HEK293T (cell line): ENCODE measurements around the gene SLC15A1.

Experiments
- CTCF ChIA-PET: fragments of 350-600 bp; formaldehyde crosslinking; extraction: SDS; loops from one replicate; lab custom pipeline; 2021; ENCODE audit warnings: antibody characterized with exemption, inconsistent platforms; lab: Yijun Ruan, JAX
- POLR2A ChIA-PET: fragments of 350-600 bp; formaldehyde crosslinking; extraction: SDS; loops from one replicate; lab custom pipeline; 2020; ENCODE audit warnings: antibody characterized with exemption, inconsistent platforms; lab: Yijun Ruan, JAX
- DNase-seq: peaks from one replicate; pipeline ENCODE4 v3.0.0; 2012; ENCODE audit warnings: mixed read lengths; ENCODE audit errors: extremely low spot score
- ARNT ChIP-seq: fragments of 450-650 bp; IDR thresholded peaks from 2 replicates; pipeline ENCODE4 v1.6.1; 2017; ENCODE audit warnings: mild to moderate bottlenecking
- BHLHE40 ChIP-seq: fragments of 450-650 bp; IDR thresholded peaks from 2 replicates; pipeline ENCODE4 v1.6.1; 2016; ENCODE audit warnings: mild to moderate bottlenecking, moderate library complexity, borderline replicate concordance
- CTBP1 ChIP-seq: fragments of 450-650 bp; IDR thresholded peaks from 2 replicates; pipeline ENCODE4 v1.6.1; 2016; ENCODE audit warnings: borderline replicate concordance
- ELF4 ChIP-seq: fragments of 450-650 bp; IDR thresholded peaks from 2 replicates; pipeline ENCODE4 v1.6.1; 2017; ENCODE audit warnings: antibody characterized with exemption
- FOXA1 ChIP-seq: fragments of 450-650 bp; IDR thresholded peaks from 2 replicates; pipeline ENCODE4 v1.6.1; 2016; ENCODE audit warnings: mild to moderate bottlenecking
- FOXK2 ChIP-seq: fragments of 450-650 bp; IDR thresholded peaks from 2 replicates; pipeline ENCODE4 v1.6.1; 2016; ENCODE audit warnings: mild to moderate bottlenecking
- FOXM1 ChIP-seq: fragments of 450-650 bp; IDR thresholded peaks from 2 replicates; pipeline ENCODE4 v1.6.1; 2017; ENCODE audit warnings: mild to moderate bottlenecking, borderline replicate concordance
- HDGF ChIP-seq: fragments of 450-650 bp; IDR thresholded peaks from 2 replicates; pipeline ENCODE4 v1.6.1; 2017; ENCODE audit warnings: antibody characterized with exemption, borderline replicate concordance
- L3MBTL2 ChIP-seq: fragments of 450-650 bp; conservative IDR thresholded peaks from 2 replicates; pipeline ENCODE4 v1.6.1; 2016; ENCODE audit warnings: mild to moderate bottlenecking
- LEF1 ChIP-seq: fragments of 450-650 bp; IDR thresholded peaks from 2 replicates; pipeline ENCODE4 v1.6.1; 2017; ENCODE audit warnings: mild to moderate bottlenecking, borderline replicate concordance
- NFRKB ChIP-seq: fragments of 450-650 bp; IDR thresholded peaks from 2 replicates; pipeline ENCODE4 v1.6.1; 2016; ENCODE audit warnings: mild to moderate bottlenecking, moderate library complexity
- PKNOX1 ChIP-seq: fragments of 450-650 bp; IDR thresholded peaks from 2 replicates; pipeline ENCODE4 v1.6.1; 2016
- SP1 ChIP-seq: fragments of 450-650 bp; IDR thresholded peaks from 2 replicates; pipeline ENCODE4 v1.6.1; 2017
- SUZ12 ChIP-seq: fragments of 450-650 bp; IDR thresholded peaks from 2 replicates; pipeline ENCODE4 v1.6.1; 2016; ENCODE audit warnings: mild to moderate bottlenecking
- TARDBP ChIP-seq: fragments of 450-650 bp; IDR thresholded peaks from 2 replicates; pipeline ENCODE4 v1.6.1; 2016
- ZNF384 ChIP-seq: fragments of 450-650 bp; IDR thresholded peaks from 2 replicates; pipeline ENCODE4 v1.6.1; 2016

The SLC15A1 gene

GRCh38 chr13:98741741-98742435, 10.6 kb downstream of the SLC15A1 start:
- CTCF ChIA-PET, result no interaction called here
- DNase-seq, result no peak
- TF ChIP-seq ZNF384, result no peak
- no peak for TF ChIP-seq ARNT
- TF ChIP-seq HDGF, result no peak
- no peak for TF ChIP-seq L3MBTL2
- TF ChIP-seq LEF1, result no peak
- TF ChIP-seq CTBP1, result no peak
- TF ChIP-seq NFRKB, result no peak
- no peak for TF ChIP-seq TARDBP
- no peak for TF ChIP-seq PKNOX1
- no peak for TF ChIP-seq SP1
- no peak for TF ChIP-seq FOXM1
- TF ChIP-seq SUZ12, result no peak
- POLR2A ChIA-PET, result no interaction called here

- no peak for TF ChIP-seq SUZ12
- no peak for TF ChIP-seq L3MBTL2
- no peak for TF ChIP-seq PKNOX1
- TF ChIP-seq FOXK2, result no peak
- no peak for TF ChIP-seq LEF1
- no peak for TF ChIP-seq ELF4
- TF ChIP-seq BHLHE40, result no peak
- no peak for TF ChIP-seq ZNF384
- no peak for TF ChIP-seq FOXM1
- TF ChIP-seq HDGF, result no peak
- TF ChIP-seq TARDBP, result no peak
- TF ChIP-seq NFRKB, result no peak
- no peak for TF ChIP-seq SP1
- ChIA-PET CTCF (no interaction called here), POLR2A (no interaction called here)
- no peak for DNase-seq
Observed at GRCh38 chr13:98740131-98740530, 12.3 kb downstream of the SLC15A1 start.

GRCh38 chr13:98738993-98739392, 13.5 kb downstream of the SLC15A1 start:
- TF ChIP-seq HDGF (no peak), FOXA1 (no peak), TARDBP (no peak), BHLHE40 (no peak), FOXK2 (no peak), SUZ12 (no peak), NFRKB (no peak), CTBP1 (no peak), FOXM1 (no peak), ARNT (no peak), PKNOX1 (no peak), LEF1 (no peak), ZNF384 (no peak), L3MBTL2 (no peak), SP1 (no peak), ELF4 (no peak)
- ChIA-PET CTCF (no interaction called here), POLR2A (no interaction called here)
- DNase-seq, result no peak

- no peak for TF ChIP-seq PKNOX1
- no peak for TF ChIP-seq FOXA1
- TF ChIP-seq SP1, result no peak
- TF ChIP-seq FOXK2, result no peak
- TF ChIP-seq FOXM1, result no peak
- TF ChIP-seq BHLHE40, result no peak
- TF ChIP-seq LEF1, result no peak
- no peak for TF ChIP-seq ELF4
- ChIA-PET POLR2A (no interaction called here), CTCF (no interaction called here)
- DNase-seq, result no peak
Observed at GRCh38 chr13:98738213-98738612, 14.3 kb downstream of the SLC15A1 start.

GRCh38 chr13:98731925-98732324, 20.5 kb downstream of the SLC15A1 start:
- POLR2A ChIA-PET, result no interaction called here
- TF ChIP-seq FOXK2 (no peak), ARNT (no peak), SUZ12 (no peak), ELF4 (no peak), PKNOX1 (no peak), FOXA1 (no peak), BHLHE40 (no peak), ZNF384 (no peak), SP1 (no peak), TARDBP (no peak), NFRKB (no peak), CTBP1 (no peak), HDGF (no peak)
- no peak for DNase-seq
- CTCF ChIA-PET, result interaction anchor here (0.8 kb wide), 1 partner anchor 44 kb away, joined by 3 read pairs; no protein-coding TSS in a partner anchor
